Upper lobe of right lung (tissue), 1 donor: ENCODE measurements around the gene EXT2. TPM values are rescaled to one million over a fixed set of nuclear protein-coding genes. Genes with fewer than 3 reads are reported as not detected.

Experiments
- ATAC-seq: fragments of 200-7000 bp; cut with Tn5 transposase; one replicate; pipeline ENCODE4 v1.9.1; 2020; ENCODE audit warnings: mild to moderate bottlenecking, moderate library complexity
- DNase-seq: peaks from one replicate; pipeline ENCODE4 v3.0.0-alpha.2; 2020
- H3K27ac ChIP-seq: fragments of 200-600 bp; one replicate; pipeline ENCODE4 v1.8.0; 2022
- H3K27me3 ChIP-seq: fragments of 200-600 bp; one replicate; pipeline ENCODE4 v1.8.0; 2022; ENCODE audit warnings: mild to moderate bottlenecking
- H3K36me3 ChIP-seq: fragments of 200-600 bp; one replicate; pipeline ENCODE4 v1.8.0; 2022
- H3K4me1 ChIP-seq: fragments of 200-600 bp; one replicate; pipeline ENCODE4 v1.8.0; 2022
- H3K4me3 ChIP-seq: fragments of 200-600 bp; one replicate; pipeline ENCODE4 v1.8.0; 2022; ENCODE audit warnings: mild to moderate bottlenecking
- H3K9me3 ChIP-seq: fragments of 200-600 bp; one replicate; pipeline ENCODE4 v1.8.0; 2022
- CTCF ChIP-seq: fragments of 200-600 bp; IDR thresholded peaks from one replicate; pipeline ENCODE4 v1.8.0; 2022; ENCODE audit warnings: antibody characterized with exemption
- intact Hi-C: fragments of 100-400 bp; cut with DNase I; formaldehyde crosslinking; loops from one replicate; pipeline ENCODE4 v1.11.0; 2022
- total RNA-seq: library from RNA; stranded (reverse); fragmentation: NEBNext Ultra II Directional; extraction: Animal tissue kit (Norgen Biotek cat#: 25700); gene quantifications from one replicate; pipeline ENCODE4 v1.2.1, GENCODE V29; 2021
- donor health status: DM: no; HTN: yes; CAD: no; lungs with severe emphysema.

Gene EXT2
- total RNA-seq, 1 donor from 2014 or later, result 61.2 TPM

- ATAC-seq (no peak), DNase-seq (no peak)
- H3K27ac ChIP-seq, result no peak overlapping the region
- H3K27me3 ChIP-seq, result no peaks in the 10 kb centered on the region
- H3K4me3 ChIP-seq, result no peak overlapping the region
- peaks cover 39% of the 10 kb centered on the region for H3K36me3 ChIP-seq
- no peak for TF ChIP-seq CTCF
- intact Hi-C loops, result no loop called here
- no peaks in the 10 kb centered on the region for H3K9me3 ChIP-seq
- no peaks in the 10 kb centered on the region for H3K4me1 ChIP-seq
Observed at GRCh38 chr11:44235765-44236201, 140.3 kb downstream of the EXT2 start.

- H3K36me3 ChIP-seq, result peaks cover 39% of the 10 kb centered on the region
- TF ChIP-seq CTCF, result no peak
- H3K4me3 ChIP-seq, result no peak overlapping the region
- ATAC-seq (no peak), DNase-seq (no peak)
- H3K9me3 ChIP-seq, result no peaks in the 10 kb centered on the region
- H3K4me1 ChIP-seq, result no peaks in the 10 kb centered on the region
- no peak overlapping the region for H3K27ac ChIP-seq
- H3K27me3 ChIP-seq, result no peaks in the 10 kb centered on the region
- intact Hi-C loops, result no loop called here
Observed at GRCh38 chr11:44236296-44236695, 140.8 kb downstream of the EXT2 start.

DNA sequence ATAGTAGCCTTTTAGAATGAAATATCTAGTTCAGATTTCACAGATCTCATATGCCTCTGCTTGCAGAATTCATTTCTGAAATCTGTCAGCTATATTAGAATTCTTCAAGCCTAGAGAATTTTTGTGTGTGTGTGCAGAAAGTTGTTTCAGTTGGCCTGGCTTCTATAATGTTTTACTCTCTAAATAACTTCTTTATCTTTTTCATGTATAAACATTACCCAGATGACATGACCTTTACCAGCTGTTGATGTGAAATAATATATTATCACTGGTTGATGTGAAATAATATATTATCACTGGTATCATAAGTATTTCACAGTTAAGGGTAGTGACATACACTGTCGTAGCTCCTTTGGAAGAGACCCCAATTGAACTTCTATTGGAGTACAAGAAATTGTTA lies 141.7 kb downstream of the EXT2 start:
- H3K27ac ChIP-seq, result no peak overlapping the region
- peaks cover 39% of the 10 kb centered on the region for H3K36me3 ChIP-seq
- intact Hi-C loops, result no loop called here
- H3K4me3 ChIP-seq, result no peak overlapping the region
- no peaks in the 10 kb centered on the region for H3K9me3 ChIP-seq
- no peaks in the 10 kb centered on the region for H3K4me1 ChIP-seq
- ATAC-seq (no peak), DNase-seq (no peak)
- no peak for TF ChIP-seq CTCF
- no peaks in the 10 kb centered on the region for H3K27me3 ChIP-seq

DNA sequence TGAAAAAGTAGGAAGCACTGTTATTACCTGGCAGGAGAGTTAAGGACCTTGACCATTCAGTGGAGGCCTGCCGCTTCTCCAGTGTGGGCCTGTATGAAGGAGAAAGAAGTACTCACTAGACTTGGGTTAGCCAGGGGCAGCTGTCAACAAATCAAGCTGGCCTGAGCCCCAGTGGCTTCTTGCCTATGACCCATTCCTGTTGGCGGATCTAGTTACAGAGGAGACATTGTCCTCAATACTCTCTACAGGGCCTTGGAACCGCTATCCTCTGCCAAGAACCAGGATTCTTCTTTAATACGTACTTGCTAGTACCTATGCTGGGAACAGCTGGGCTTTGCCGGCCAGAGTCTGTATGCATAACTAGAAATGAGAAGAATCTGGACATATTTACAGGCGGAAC lies 146.4 kb downstream of the EXT2 start:
- Histone ChIP-seq H3K27ac (no peak overlapping the region), H3K4me1 (peaks cover 19% of the 10 kb centered on the region), H3K36me3 (peaks cover 28% of the 10 kb centered on the region), H3K27me3 (no peaks in the 10 kb centered on the region), H3K4me3 (no peak overlapping the region), H3K9me3 (no peaks in the 10 kb centered on the region)
- no peak for TF ChIP-seq CTCF
- DNase-seq, result no peak
- intact Hi-C loops, result no loop called here
- no peak for ATAC-seq

DNA sequence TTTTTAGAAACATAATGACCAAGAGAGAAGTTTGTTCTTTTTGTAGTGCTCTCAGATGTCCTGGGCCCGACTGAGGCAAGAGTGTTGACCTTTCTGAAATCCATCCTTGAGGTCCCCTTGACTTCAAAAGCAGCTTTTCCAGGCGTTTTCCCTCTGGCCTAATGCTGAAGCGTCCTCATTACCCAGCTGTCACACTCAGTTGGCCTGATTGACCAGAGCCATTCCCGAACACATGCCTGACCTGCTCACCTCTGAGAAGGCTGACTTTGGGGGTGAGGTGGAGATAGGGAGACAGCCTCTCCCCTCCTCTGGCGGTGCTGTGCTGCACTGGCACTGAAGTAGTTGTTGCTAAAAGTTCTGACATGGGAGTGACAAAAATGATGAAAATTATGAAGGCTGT lies 147.6 kb downstream of the EXT2 start:
- ATAC-seq (peak; percentile 44), DNase-seq (no peak)
- Histone ChIP-seq H3K4me3 (no peak overlapping the region), H3K27ac (no peak overlapping the region), H3K9me3 (no peaks in the 10 kb centered on the region), H3K4me1 (peaks cover 19% of the 10 kb centered on the region), H3K27me3 (no peaks in the 10 kb centered on the region), H3K36me3 (peaks cover 20% of the 10 kb centered on the region)
- TF ChIP-seq CTCF, result no peak
- intact Hi-C loops, result no loop called here
